HG03095 (cell line): Measurements from ENCODE around the gene AGFG2.
"Not testable (repeated sequence)": the region's sequence is repeated elsewhere in the genome, so short reads cannot be mapped to it uniquely, and the experiment has no call there.

Experiments used
- ATAC-seq: cut with Tn5 transposase; IDR thresholded peaks from one replicate; pipeline ENCODE4 v1.9.1; 2021; ENCODE audit warnings: moderate library complexity; ENCODE audit not compliant: unreplicated experiment

Gene AGFG2, protein sequence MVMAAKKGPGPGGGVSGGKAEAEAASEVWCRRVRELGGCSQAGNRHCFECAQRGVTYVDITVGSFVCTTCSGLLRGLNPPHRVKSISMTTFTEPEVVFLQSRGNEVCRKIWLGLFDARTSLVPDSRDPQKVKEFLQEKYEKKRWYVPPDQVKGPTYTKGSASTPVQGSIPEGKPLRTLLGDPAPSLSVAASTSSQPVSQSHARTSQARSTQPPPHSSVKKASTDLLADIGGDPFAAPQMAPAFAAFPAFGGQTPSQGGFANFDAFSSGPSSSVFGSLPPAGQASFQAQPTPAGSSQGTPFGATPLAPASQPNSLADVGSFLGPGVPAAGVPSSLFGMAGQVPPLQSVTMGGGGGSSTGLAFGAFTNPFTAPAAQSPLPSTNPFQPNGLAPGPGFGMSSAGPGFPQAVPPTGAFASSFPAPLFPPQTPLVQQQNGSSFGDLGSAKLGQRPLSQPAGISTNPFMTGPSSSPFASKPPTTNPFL

DNA sequence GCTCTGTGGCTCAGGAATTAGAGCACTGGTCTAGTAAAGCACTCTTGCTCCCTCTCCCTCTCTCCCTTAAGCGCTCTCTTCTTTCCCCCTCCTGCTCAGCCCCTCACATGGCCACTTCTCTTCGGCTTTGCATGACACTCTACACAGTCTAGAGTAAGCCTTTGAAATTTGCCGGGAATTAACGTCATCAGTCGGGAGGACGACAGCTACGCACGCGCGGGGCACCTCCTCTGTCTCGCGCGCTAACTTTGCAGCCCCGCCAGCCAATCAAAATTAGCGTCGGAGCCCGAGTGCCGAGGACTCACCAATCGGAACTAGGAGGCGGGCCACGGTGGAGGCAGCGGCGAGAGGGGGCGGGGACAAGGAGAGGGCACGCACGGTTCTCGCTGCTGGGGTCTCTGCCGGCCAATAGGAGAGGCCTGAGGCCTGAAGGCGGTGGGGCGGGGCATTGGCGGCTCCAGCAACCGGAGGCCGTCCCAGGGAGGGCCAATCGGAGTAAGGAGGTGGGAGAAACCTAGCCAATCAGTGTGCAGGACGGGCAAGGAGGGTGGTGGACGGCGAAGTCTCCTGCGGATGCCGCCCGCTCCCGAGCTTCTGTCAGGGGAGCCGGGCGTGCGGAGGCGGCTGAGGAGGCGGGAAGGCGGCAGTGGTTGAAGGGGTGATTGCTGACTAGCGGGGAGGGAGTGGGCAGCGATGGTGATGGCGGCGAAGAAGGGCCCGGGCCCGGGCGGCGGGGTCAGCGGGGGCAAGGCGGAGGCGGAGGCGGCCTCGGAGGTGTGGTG lies at the start of gene AGFG2:
Gene AGFG2, plus strand, starts transcription at position 550 of the 782 bp plus-strand sequence. Its CDS starts 144 bp downstream, at position 694.
- ATAC-seq: peak; percentile 91

GRCh38 chr7:100489824-100490223 lies 49.2 kb upstream of the AGFG2 start:
- ATAC-seq: no peak

DNA sequence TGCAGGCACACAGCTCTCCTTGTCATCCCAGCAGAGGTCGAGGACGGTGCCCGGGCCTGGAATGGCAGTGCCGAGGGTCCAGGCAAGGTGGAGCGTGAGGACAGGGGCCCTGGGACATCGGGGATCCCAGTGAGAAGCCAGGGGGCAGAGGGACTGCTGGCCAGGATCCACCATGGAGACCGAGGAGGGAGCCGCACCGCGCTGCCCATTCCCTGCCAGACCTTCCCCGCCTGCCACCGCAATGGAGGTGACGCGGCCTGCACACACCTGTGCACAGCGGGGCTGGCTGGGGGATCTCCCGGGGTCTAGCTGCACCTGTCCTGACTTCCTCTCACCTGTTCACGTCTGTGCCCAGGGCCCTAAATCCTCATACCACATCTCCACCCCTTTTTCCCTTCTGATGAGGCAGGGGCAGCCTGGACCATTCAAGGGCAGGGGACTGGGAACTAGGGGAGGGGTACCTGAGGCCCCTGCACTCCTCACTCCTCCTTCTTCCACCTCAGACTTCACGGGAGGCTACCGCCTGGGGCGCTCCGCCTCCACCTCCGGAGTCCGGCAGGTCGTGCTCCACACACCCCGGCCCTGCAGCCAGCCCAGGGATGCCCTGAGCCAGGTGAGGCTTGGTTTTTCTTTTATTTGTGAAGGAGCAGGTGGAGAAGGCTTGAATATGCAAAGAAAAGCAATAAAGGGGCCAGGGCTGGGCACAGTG lies 48.4 kb upstream of the AGFG2 start:
- ATAC-seq: no peak

DNA sequence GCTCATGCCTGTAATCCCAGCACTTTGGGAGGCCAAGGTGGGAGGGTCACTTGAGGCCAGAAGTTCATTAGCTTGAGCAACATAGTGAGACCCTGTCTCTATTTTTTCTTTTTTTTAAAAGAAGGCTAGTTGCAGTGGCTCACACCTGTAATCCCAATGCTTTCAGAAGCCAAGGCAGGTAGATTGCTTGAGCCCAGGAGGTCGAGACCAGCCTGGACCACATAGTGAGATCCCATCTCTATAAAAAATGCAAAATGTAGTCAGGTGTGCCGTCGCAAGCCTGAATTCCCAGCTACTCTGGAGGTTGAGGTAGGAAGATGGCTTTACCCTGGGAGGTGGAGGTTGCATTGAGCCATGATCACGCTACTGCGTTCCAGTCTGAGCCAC lies 47.8 kb upstream of the AGFG2 start:
- ATAC-seq: no peak

DNA sequence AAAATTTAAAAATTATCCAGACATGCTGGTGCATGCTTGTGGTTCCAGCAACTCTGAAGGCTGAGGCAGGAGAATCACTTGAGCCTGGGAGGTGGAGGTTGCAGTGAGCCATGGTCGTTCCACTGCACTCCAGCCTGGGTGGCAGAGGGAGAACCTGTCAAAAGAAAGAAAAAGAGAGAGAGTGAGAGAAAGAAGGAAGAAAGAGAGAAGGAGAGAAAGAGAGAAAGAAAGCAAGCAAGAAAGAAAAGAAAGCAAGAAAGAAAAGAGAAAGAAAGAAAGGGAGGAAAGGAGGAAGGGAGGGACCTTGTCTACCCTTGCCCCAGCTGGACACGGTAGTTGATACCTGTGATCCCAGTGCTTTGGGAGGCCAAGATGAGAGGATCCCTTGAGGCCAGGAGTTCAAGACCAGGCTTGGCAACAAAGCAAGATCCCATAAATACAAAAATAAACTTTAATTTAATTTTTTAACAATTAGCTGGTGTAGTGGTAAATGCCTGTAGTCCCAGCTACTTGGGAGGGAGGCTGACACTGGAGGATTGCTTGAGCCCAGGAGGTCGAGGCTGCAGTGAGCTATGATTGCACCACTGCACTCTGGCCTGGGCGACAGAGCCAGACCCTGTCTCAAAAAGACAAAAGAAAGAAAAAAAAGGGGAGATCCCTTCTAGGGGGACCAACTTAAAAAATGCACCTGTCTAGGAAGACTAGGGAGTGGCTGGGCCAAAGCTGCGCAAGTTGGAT lies 46.1 kb upstream of the AGFG2 start:
- ATAC-seq: no peak

DNA sequence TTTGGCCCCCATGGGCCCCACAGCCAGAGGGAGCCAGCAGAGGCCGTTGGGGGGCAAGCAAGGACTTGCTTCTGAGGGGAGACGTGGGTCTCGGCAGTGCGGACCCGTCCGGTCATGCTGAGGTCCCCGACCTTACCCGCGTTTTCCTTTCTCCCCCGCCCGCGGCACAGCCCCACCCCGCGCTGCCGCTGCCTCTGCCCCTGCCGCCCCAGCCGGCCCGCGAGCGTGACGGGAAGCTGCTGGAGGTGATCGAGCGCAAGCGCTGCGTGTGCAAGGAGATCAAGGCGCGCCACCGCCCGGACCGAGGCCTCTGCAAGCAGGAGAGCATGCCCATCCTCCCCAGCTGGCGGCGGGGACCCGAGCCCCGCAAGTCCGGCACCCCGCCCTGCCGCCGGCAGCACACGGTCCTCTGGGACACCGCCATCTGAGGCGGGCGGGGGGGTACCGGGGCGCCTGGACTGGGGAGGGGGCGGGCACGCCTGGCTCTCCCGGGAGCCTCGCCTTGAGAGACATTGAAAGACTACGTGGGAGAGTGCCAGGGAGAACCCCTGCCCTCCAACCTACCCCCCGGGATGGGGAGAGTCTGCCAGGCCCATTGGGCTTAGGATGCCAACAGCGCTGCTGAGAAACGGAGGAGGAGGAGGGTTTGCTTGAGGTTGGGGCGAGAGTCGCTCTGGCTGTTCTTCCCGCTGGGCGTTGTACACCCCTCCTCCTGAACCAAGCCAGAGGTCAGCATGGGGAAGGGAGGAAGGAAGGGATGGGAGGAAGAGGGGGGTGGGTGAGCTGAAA lies 45.3 kb upstream of the AGFG2 start:
- ATAC-seq: no peak

- no peak for ATAC-seq
Measured at GRCh38 chr7:100496509-100496908, 42.5 kb upstream of the AGFG2 start.

DNA sequence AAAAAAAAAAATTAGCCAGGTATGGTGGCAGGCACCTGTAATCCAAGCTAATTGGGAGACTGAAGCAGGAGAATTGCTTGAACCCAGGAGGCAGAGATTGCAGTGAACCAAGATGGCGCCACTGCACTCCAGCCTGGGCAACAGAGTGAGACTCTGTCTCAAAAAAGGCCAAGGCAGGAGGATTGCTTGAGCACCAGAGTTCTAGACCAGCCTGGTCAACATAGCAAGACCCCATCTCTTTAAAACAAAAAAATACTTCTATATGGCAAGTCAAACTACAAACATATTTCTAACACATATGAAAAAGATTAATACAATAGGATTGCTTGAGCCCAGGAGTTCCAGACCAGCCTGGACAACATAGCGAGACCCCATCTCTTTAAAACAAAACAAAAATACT lies 38.3 kb upstream of the AGFG2 start:
- ATAC-seq: not testable (repeated sequence)

DNA sequence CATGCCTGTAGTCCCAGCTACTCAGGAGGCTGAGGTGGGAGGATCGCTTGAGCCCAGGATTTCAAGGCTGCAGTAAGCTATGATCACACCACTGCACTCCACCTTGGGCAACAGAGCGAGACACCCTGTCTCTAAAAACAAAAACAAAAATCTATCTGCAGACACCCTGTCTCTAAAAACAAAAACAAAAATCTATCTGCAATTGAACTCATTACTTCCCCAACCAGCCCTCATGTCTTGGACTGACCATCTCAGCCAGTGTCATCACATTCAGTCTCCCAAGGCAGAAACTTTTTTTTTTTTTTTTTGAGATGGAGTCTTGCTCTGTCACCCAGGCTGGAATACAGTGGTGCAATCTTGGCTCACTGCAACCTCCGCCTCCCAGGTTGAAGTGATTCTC lies 35.0 kb upstream of the AGFG2 start:
- not testable (repeated sequence) for ATAC-seq

DNA sequence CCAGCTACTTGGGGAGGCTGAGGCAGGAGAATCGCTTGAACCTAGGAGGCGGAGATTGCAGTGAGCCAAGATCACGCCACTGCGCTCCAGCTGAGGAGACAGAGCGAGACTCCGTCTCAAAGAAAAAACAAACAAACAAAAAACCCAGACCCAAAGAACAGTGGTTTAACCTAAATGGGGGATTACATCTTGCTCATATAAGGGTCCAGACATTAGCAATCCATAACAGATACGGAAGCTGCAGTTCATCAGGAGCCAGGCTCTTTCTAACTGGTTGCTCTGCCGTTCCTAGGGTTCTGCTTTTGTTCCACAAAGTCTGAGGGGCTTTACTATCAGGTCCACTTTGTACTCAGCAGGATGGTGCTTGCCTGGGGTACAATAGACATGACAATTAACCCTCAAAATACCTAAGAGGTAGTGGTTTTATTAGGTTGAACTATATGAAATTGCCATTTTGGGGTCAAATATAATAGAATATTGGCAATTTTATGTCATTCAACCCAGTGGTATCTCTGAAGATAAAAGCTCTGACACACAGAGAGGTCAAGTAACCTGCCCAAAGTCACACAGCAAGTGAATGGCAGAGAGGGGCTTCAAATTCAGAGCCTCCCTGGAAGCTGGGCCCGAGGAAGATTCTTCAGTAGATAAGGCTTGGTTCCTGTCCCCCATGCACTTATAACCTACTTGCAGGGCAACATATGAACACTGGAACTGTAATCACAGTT lies 34.0 kb upstream of the AGFG2 start:
- ATAC-seq: no peak

- ATAC-seq: no peak
Measured at GRCh38 chr7:100506356-100506923, 32.6 kb upstream of the AGFG2 start.

- no peak for ATAC-seq
Measured at GRCh38 chr7:100509231-100509630, 29.8 kb upstream of the AGFG2 start.

GRCh38 chr7:100510437-100511239 lies 28.4 kb upstream of the AGFG2 start:
- no peak for ATAC-seq

DNA sequence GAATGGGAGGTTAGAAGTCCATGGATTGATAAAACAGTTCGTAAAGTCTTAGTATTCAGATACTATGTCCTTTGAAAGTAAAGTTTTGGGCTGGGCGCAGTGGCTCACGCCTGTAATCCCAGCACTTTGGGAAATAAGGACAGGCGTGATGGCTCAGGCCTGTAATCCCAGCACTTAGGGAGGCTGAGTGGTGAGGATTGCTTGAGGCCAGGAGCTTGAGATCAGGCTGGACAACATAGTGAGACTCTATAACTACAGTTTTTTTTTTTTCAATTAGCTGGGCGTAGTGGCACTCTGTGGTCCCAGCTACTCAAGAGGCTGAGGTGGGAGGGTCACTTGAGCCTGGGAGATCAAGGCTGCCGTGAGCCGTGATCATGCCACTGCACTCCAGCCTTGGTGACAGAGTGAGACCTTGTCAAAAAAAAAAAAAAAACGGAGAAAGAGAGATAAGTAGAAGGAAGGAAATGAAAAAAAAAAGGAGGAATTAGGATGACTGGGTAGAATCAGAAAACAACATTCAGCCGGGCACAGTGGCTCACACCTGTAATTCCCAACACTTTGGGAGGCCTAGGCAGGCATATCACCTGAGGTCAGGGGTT lies 25.7 kb upstream of the AGFG2 start:
- ATAC-seq: no peak

DNA sequence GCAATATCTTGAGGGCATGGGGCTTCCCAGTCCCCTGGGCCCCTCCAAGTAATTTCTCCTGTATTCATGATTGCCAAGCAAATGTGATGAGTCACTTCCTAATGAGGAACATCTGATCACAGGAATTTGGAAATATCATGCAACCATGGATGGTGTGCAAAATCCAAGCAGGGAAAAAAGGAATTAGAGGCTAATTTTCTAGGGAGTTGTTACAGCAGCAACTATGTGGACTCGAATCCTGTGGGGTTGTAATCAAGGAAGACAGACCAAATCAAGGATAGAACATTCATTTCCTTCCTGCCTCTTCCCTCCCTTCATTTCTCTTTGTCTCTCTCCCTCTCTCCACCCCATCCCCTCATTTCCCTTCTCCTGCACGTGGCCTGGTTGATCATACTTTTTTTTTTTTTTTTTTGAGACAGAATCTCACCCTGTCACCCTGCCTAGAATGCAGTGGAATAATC lies 23.9 kb upstream of the AGFG2 start:
- no peak for ATAC-seq

- no peak for ATAC-seq
Measured at GRCh38 chr7:100516135-100516812, 22.7 kb upstream of the AGFG2 start.

DNA sequence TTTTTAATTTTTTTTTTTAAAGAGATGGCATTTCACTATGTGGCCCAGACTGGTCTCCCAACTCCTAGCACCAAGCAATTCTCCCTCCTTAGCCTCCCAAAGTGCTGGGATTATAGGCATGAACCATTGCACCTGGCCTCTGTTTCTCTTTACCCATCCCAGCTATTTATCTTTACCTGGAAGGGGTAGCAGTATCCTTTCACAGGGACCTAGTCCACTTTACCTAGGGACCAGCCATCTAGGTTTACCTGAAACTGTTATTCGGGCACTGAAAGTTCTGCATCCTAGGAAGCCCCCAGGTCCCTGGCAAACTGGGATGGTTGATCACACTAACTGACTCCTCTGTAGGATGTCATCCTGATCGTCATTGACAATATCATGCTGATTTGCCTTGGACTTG lies 21.7 kb upstream of the AGFG2 start:
- no peak for ATAC-seq
